HG02884 (cell line): ENCODE measurements around the gene NPW.
"Not testable (repeated sequence)": the region's sequence is repeated elsewhere in the genome, so short reads cannot be mapped to it uniquely, and the experiment has no call there.

ENCODE experiments used
- ATAC-seq: cut with Tn5 transposase; IDR thresholded peaks from one replicate; pipeline ENCODE4 v1.9.1; 2021; ENCODE audit warnings: mild to moderate bottlenecking, moderate library complexity; ENCODE audit not compliant: unreplicated experiment

The NPW gene

GRCh38 chr16:2019921-2020831, 591 bp downstream of the NPW start:
- no peak for ATAC-seq

GRCh38 chr16:2022723-2023091, 3.1 kb downstream of the NPW start:
- no peak for ATAC-seq

GRCh38 chr16:2023092-2024031, 3.8 kb downstream of the NPW start:
- ATAC-seq = peak; percentile 42

- ATAC-seq = no peak
These were observed 4.4 kb downstream of the NPW start for GRCh38 chr16:2024032-2024420.

- ATAC-seq = no peak
These were observed 5.7 kb downstream of the NPW start for GRCh38 chr16:2025251-2025650.

- no peak for ATAC-seq
These were observed 6.4 kb downstream of the NPW start for GRCh38 chr16:2025878-2026460.

GRCh38 chr16:2026461-2027023, 7.0 kb downstream of the NPW start, which contains the start of gene NHERF2:
NHERF2 (plus strand) TSS chr16:2026902; CDS start chr16:2027006, 104 bp downstream.
- no peak for ATAC-seq

GRCh38 chr16:2027024-2028010, 7.7 kb downstream of the NPW start:
- ATAC-seq = no peak

- ATAC-seq = no peak
These were observed 8.6 kb downstream of the NPW start for GRCh38 chr16:2028146-2028545.

- ATAC-seq = no peak
These were observed 9.1 kb downstream of the NPW start for GRCh38 chr16:2028620-2029220.

GRCh38 chr16:2029350-2029749, 9.8 kb downstream of the NPW start:
- no peak for ATAC-seq

GRCh38 chr16:2030036-2030435, 10.5 kb downstream of the NPW start:
- no peak for ATAC-seq

GRCh38 chr16:2031081-2031577, 11.5 kb downstream of the NPW start:
- no peak for ATAC-seq

- no peak for ATAC-seq
These were observed 12.9 kb downstream of the NPW start for GRCh38 chr16:2032285-2033056.

GRCh38 chr16:2033057-2033908, 13.7 kb downstream of the NPW start:
- no peak for ATAC-seq

- not testable (repeated sequence) for ATAC-seq
These were observed 14.5 kb downstream of the NPW start for GRCh38 chr16:2033909-2034695.
